ENCODE data around the gene FARP2. TPM values are rescaled to one million over a fixed set of nuclear protein-coding genes. Genes with fewer than 3 reads are reported as not detected.
A peak's percentile ranks its signal among the peaks of the same experiment; 100 is the strongest.

The FARP2 gene
- total and polyA plus RNA-seq, 2 of the 13 experiments (the other 11 are each of a cell fraction or from before 2014, with no cell fraction given) = 28.0 to 45.4 TPM

DNA sequence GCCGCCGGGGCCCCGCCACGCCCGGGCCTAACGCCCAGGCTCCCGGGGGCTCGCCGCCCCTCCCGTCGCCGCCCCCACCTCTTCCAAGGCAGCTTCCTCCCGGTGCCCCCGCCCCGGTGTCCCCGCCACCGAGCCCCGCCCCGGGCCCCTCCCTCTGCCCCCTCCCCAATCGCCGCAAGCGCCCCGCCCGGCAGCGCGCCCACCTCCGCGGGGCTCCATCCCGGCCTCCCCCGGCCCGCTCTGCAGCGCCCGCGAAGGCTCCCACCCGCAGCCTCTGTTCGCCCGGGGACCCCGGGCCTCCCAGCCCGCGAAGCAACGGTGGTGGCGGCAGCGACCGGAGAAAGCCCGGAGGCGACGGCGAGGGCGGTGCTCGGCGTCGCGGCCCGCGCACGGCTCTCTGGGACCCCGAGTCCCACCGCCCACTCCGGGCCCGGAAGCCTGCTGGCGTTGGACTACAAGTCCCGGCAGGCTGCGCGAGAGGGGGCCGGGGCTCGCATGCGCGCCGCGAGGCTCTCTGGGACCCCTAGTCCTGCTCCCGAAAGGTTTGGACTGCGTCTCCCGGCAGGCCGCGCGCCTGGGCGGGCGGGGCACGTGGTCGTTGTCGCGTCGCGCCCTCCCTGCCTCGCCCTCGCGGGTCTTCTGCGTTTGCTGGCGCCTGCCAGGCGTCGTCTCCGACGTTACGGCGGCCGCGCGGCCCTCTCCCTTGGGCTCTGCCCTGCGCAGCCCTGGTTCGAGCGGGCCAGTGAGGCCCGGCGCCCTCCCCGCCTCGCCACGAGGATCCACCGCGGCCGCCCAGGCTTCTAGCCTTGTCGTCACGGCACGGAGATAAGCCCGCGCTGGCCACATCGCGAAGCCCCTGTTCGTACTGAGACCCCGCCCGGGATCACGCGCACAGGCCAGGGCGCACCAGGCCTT lies 152.4 kb downstream of the FARP2 start, which contains the start of gene STK25 (continued):
- TF ChIP-seq, protein P1, sequence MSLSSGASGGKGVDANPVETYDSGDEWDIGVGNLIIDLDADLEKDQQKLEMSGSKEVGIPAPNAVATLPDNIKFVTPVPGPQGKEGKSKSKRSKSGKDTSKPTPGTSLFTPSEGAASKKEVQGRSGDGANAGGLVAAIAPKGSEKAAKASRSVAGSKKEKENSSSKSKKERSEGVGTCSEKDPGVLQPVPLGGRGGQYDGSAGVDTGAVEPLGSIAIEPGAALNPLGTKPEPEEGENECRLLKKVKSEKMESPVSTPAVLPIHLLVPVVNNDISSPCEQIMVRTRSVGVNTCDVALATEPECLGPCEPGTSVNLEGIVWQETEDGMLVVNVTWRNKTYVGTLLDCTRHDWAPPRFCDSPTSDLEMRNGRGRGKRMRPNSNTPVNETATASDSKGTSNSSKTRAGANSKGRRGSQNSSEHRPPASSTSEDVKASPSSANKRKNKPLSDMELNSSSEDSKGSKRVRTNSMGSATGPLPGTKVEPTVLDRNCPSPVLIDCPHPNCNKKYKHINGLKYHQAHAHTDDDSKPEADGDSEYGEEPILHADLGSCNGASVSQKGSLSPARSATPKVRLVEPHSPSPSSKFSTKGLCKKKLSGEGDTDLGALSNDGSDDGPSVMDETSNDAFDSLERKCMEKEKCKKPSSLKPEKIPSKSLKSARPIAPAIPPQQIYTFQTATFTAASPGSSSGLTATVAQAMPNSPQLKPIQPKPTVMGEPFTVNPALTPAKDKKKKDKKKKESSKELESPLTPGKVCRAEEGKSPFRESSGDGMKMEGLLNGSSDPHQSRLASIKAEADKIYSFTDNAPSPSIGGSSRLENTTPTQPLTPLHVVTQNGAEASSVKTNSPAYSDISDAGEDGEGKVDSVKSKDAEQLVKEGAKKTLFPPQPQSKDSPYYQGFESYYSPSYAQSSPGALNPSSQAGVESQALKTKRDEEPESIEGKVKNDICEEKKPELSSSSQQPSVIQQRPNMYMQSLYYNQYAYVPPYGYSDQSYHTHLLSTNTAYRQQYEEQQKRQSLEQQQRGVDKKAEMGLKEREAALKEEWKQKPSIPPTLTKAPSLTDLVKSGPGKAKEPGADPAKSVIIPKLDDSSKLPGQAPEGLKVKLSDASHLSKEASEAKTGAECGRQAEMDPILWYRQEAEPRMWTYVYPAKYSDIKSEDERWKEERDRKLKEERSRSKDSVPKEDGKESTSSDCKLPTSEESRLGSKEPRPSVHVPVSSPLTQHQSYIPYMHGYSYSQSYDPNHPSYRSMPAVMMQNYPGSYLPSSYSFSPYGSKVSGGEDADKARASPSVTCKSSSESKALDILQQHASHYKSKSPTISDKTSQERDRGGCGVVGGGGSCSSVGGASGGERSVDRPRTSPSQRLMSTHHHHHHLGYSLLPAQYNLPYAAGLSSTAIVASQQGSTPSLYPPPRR (CRISPR knock-in tag; IDR thresholded peaks at IDR 0.05; ENCODE audit: borderline replicate concordance) = peak; percentile 81
- TF ChIP-seq ZNF615 (CRISPR knock-in tag; IDR thresholded peaks at IDR 0.05; ENCODE audit: borderline replicate concordance) (peak; percentile 14; the same call in 1 of the 2 replicates), PTBP1 (IDR thresholded peaks at IDR 0.05; ENCODE audit: low read depth, low read length, poor library complexity, severe bottlenecking) (no peak), ZNF589 (CRISPR knock-in tag; conservative IDR thresholded peaks at IDR 0.05) (peak; percentile 99), SP2 (CRISPR knock-in tag; IDR thresholded peaks at IDR 0.05) (peak; percentile 66)
- TF ChIP-seq, protein P2, sequence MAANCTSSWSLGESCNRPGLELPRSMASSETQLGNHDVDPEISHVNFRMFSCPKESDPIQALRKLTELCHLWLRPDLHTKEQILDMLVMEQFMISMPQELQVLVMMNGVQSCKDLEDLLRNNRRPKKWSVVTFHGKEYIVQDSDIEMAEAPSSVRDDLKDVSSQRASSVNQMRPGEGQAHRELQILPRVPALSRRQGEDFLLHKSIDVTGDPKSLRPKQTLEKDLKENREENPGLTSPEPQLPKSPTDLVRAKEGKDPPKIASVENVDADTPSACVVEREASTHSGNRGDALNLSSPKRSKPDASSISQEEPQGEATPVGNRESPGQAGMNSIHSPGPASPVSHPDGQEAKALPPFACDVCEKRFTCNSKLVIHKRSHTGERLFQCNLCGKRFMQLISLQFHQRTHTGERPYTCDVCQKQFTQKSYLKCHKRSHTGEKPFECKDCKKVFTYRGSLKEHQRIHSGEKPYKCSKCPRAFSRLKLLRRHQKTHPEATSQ (CRISPR knock-in tag; IDR thresholded peaks at IDR 0.05; ENCODE audit: borderline replicate concordance) = peak; percentile 93; the same call in 1 of the 2 replicates
- TF ChIP-seq, protein P3, sequence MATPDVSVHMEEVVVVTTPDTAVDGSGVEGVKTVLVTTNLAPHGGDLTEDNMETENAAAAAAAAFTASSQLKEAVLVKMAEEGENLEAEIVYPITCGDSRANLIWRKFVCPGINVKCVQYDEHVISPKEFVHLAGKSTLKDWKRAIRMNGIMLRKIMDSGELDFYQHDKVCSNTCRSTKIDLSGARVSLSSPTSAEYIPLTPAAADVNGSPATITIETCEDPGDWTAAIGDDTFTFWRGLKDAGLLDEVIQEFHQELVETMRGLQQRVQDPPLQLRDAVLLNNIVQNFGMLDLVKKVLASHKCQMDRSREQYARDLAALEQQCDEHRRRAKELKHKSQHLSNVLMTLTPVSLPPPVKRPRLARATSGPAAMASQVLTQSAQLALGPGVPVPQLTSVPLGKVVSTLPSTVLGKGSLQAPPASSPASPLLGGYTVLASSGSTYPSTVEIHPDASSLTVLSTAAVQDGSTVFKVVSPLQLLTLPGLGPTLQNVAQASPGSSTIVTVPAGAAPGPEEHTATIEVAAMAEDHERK (CRISPR knock-in tag; IDR thresholded peaks at IDR 0.05; ENCODE audit: low read depth) = peak; percentile 97
- TF ChIP-seq, protein P4, sequence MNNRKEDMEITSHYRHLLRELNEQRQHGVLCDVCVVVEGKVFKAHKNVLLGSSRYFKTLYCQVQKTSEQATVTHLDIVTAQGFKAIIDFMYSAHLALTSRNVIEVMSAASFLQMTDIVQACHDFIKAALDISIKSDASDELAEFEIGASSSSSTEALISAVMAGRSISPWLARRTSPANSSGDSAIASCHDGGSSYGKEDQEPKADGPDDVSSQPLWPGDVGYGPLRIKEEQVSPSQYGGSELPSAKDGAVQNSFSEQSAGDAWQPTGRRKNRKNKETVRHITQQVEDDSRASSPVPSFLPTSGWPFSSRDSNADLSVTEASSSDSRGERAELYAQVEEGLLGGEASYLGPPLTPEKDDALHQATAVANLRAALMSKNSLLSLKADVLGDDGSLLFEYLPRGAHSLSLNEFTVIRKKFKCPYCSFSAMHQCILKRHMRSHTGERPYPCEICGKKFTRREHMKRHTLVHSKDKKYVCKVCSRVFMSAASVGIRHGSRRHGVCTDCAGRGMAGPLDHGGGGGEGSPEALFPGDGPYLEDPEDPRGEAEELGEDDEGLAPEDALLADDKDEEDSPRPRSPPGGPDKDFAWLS (CRISPR knock-in tag; IDR thresholded peaks at IDR 0.05; ENCODE audit: borderline replicate concordance) = peak; percentile 93; the same call in 1 of the 2 replicates
- TF ChIP-seq, protein P5, sequence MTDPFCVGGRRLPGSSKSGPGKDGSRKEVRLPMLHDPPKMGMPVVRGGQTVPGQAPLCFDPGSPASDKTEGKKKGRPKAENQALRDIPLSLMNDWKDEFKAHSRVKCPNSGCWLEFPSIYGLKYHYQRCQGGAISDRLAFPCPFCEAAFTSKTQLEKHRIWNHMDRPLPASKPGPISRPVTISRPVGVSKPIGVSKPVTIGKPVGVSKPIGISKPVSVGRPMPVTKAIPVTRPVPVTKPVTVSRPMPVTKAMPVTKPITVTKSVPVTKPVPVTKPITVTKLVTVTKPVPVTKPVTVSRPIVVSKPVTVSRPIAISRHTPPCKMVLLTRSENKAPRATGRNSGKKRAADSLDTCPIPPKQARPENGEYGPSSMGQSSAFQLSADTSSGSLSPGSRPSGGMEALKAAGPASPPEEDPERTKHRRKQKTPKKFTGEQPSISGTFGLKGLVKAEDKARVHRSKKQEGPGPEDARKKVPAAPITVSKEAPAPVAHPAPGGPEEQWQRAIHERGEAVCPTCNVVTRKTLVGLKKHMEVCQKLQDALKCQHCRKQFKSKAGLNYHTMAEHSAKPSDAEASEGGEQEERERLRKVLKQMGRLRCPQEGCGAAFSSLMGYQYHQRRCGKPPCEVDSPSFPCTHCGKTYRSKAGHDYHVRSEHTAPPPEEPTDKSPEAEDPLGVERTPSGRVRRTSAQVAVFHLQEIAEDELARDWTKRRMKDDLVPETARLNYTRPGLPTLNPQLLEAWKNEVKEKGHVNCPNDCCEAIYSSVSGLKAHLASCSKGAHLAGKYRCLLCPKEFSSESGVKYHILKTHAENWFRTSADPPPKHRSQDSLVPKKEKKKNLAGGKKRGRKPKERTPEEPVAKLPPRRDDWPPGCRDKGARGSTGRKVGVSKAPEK (CRISPR knock-in tag; IDR thresholded peaks at IDR 0.05; ENCODE audit: borderline replicate concordance) = no peak
- TF ChIP-seq, protein P6, sequence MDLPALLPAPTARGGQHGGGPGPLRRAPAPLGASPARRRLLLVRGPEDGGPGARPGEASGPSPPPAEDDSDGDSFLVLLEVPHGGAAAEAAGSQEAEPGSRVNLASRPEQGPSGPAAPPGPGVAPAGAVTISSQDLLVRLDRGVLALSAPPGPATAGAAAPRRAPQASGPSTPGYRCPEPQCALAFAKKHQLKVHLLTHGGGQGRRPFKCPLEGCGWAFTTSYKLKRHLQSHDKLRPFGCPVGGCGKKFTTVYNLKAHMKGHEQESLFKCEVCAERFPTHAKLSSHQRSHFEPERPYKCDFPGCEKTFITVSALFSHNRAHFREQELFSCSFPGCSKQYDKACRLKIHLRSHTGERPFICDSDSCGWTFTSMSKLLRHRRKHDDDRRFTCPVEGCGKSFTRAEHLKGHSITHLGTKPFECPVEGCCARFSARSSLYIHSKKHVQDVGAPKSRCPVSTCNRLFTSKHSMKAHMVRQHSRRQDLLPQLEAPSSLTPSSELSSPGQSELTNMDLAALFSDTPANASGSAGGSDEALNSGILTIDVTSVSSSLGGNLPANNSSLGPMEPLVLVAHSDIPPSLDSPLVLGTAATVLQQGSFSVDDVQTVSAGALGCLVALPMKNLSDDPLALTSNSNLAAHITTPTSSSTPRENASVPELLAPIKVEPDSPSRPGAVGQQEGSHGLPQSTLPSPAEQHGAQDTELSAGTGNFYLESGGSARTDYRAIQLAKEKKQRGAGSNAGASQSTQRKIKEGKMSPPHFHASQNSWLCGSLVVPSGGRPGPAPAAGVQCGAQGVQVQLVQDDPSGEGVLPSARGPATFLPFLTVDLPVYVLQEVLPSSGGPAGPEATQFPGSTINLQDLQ (CRISPR knock-in tag; IDR thresholded peaks at IDR 0.05) = peak; percentile 85

Measured in HepG2 (cell line).